Endodermal cell (in vitro differentiated cells): ENCODE measurements around the gene SFTPB. TPM values are rescaled to one million over a fixed set of nuclear protein-coding genes. Genes with fewer than 3 reads are reported as not detected.

Source experiments
- DNase-seq: peaks from one replicate; pipeline ENCODE4 v3.0.0-alpha.2; 2017
- H3K27ac ChIP-seq: 2 replicates; pipeline ENCODE4 v1.5.1; 2013; ENCODE audit warnings: mild to moderate bottlenecking, low read depth, low read length, moderate library complexity
- H3K27me3 ChIP-seq: 2 replicates; pipeline ENCODE4 v1.6.1; 2013; ENCODE audit warnings: mild to moderate bottlenecking, low read length, moderate library complexity; ENCODE audit not compliant: insufficient read depth, control insufficient read depth, poor library complexity, severe bottlenecking
- H3K36me3 ChIP-seq: 2 replicates; pipeline ENCODE4 v1.7.0; 2013; ENCODE audit warnings: mild to moderate bottlenecking, low read length, moderate library complexity; ENCODE audit not compliant: control insufficient read depth, insufficient read depth
- H3K4me1 ChIP-seq: one replicate; pipeline ENCODE4 v1.7.0; 2013; ENCODE audit warnings: low read length; ENCODE audit not compliant: control insufficient read depth, insufficient read depth
- H3K4me3 ChIP-seq: 2 replicates; pipeline ENCODE4 v1.5.1; 2013; ENCODE audit warnings: mild to moderate bottlenecking, low read length, moderate library complexity
- H3K9ac ChIP-seq: 2 replicates; pipeline ENCODE4 v1.6.1; 2013; ENCODE audit warnings: mild to moderate bottlenecking, low read length, moderate library complexity; ENCODE audit not compliant: poor library complexity, severe bottlenecking; ENCODE audit errors: extremely low read depth
- H3K9me3 ChIP-seq: 2 replicates; pipeline ENCODE4 v1.6.1; 2013; ENCODE audit warnings: mild to moderate bottlenecking, low read length, moderate library complexity; ENCODE audit not compliant: control insufficient read depth
- H3K27ac Mint-ChIP-seq: 2 replicates; pipeline ENCODE4 v1.8.0; 2020; ENCODE audit warnings: mixed read lengths
- H3K27me3 Mint-ChIP-seq: 2 replicates; pipeline ENCODE4 v1.8.0; 2021; ENCODE audit warnings: mild to moderate bottlenecking, mixed read lengths; ENCODE audit not compliant: insufficient read depth
- H3K36me3 Mint-ChIP-seq: 2 replicates; pipeline ENCODE4 v1.8.0; 2020; ENCODE audit warnings: low read depth, mixed read lengths
- H3K4me1 Mint-ChIP-seq: 2 replicates; pipeline ENCODE4 v1.8.0; 2020; ENCODE audit warnings: mixed read lengths
- H3K4me3 Mint-ChIP-seq: 2 replicates; pipeline ENCODE4 v1.8.0; 2020; ENCODE audit warnings: mild to moderate bottlenecking, moderate library complexity, mixed read lengths
- H3K9me3 Mint-ChIP-seq: 2 replicates; pipeline ENCODE4 v1.8.0; 2020; ENCODE audit warnings: mild to moderate bottlenecking, mixed read lengths
- CTCF ChIP-seq: fragments of 200-600 bp; sonication (generic); conservative IDR thresholded peaks from 2 replicates; pipeline ENCODE4 v1.5.0; 2021; ENCODE audit warnings: antibody characterized with exemption, mild to moderate bottlenecking
- WGBS, 2 experiments: methylation state at CpG; one replicate each; pipeline versions ENCODE4 v1.1.5 to v1.1.7; 2013; ENCODE audit warnings: missing lambda C conversion rate in 2 of 2, mixed read lengths in 1 of 2; ENCODE audit not compliant: insufficient coverage in 1 of 2, insufficient read length in 1 of 2; 5-methylcytosine and 5-hydroxymethylcytosine counted together
- total RNA-seq, 2 donors: library from RNA; stranded (reverse); fragmentation: NEBNext Ultra II Directional in 1 of 2; extraction: Animal tissue kit (Norgen Biotek cat#: 25700) in 1 of 2; gene quantifications; 2 replicates in 1 of 2; 3 replicates in 1 of 2; pipeline ENCODE4 v1.2.1, GENCODE V29; 2021

Gene SFTPB
- total RNA-seq, 2 donors from 2014 or later: not detected

- no peaks in the 10 kb centered on the region for H3K9me3 ChIP-seq
- no peak for TF ChIP-seq CTCF
- H3K36me3 ChIP-seq: no peaks in the 10 kb centered on the region
- H3K27ac ChIP-seq: no peak overlapping the region
- no peak for DNase-seq
- Mint-ChIP-seq H3K9me3 (no peaks in the 10 kb centered on the region), H3K4me3 (no peak overlapping the region), H3K4me1 (peaks cover 5% of the 10 kb centered on the region), H3K36me3 (no peaks in the 10 kb centered on the region), H3K27ac (no peak overlapping the region), H3K27me3 (peaks cover 33% of the 10 kb centered on the region)
- 93 to 96% methylated on average over 3 to 4 of the region's 4 CpGs for WGBS, 2 experiments
- no peak overlapping the region for H3K4me3 ChIP-seq
- no peak overlapping the region for H3K9ac ChIP-seq
- peaks cover 29% of the 10 kb centered on the region for H3K27me3 ChIP-seq
- H3K4me1 ChIP-seq: no peaks in the 10 kb centered on the region
Measured at GRCh38 chr2:85690932-85691331, 22.9 kb upstream of the SFTPB start.

DNA sequence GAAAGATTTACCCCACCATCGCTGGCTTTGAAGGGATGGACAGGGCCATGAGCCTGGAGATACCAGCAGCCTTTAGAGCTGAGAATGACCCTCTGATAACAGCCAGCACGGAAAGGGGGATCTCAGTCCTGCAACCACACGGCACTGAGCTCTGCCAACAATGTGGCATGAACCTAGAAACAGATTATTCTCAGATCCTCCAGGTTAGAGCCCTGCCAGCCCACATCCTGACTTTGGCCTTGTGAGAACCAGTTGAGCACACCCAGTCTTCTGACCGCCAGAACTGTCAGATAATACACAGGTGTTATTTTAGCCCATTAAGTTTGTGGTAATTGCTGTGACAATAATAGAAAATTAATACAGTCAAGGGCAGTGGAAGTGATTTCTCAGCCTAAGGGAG lies 16.8 kb upstream of the SFTPB start:
- no peaks in the 10 kb centered on the region for H3K36me3 ChIP-seq
- Mint-ChIP-seq H3K4me3 (no peak overlapping the region), H3K36me3 (no peaks in the 10 kb centered on the region), H3K27ac (no peak overlapping the region), H3K9me3 (no peaks in the 10 kb centered on the region), H3K4me1 (no peaks in the 10 kb centered on the region), H3K27me3 (peaks cover 15% of the 10 kb centered on the region)
- no peaks in the 10 kb centered on the region for H3K9me3 ChIP-seq
- DNase-seq: no peak
- H3K4me3 ChIP-seq: no peak overlapping the region
- whole genome bisulfite sequencing, 2 experiments: 89 to 90% methylated on average over 3 to 4 of the region's 4 CpGs
- H3K27ac ChIP-seq: no peak overlapping the region
- H3K9ac ChIP-seq: no peak overlapping the region
- H3K27me3 ChIP-seq: peaks cover 15% of the 10 kb centered on the region
- no peak for TF ChIP-seq CTCF
- no peaks in the 10 kb centered on the region for H3K4me1 ChIP-seq

- H3K9me3 Mint-ChIP-seq: no peaks in the 10 kb centered on the region
- no peak overlapping the region for H3K27ac ChIP-seq
- H3K36me3 Mint-ChIP-seq: no peaks in the 10 kb centered on the region
- H3K4me3 ChIP-seq: no peak overlapping the region
- no peaks in the 10 kb centered on the region for H3K4me1 Mint-ChIP-seq
- no peak for DNase-seq
- peaks cover 15% of the 10 kb centered on the region for H3K27me3 ChIP-seq
- no peaks in the 10 kb centered on the region for H3K36me3 ChIP-seq
- no peak for TF ChIP-seq CTCF
- WGBS, 2 experiments: 90 to 94% methylated on average over 4 of the region's 4 CpGs
- no peak overlapping the region for H3K4me3 Mint-ChIP-seq
- no peaks in the 10 kb centered on the region for H3K4me1 ChIP-seq
- H3K9me3 ChIP-seq: no peaks in the 10 kb centered on the region
- no peak overlapping the region for H3K27ac Mint-ChIP-seq
- H3K27me3 Mint-ChIP-seq: peaks cover 15% of the 10 kb centered on the region
- H3K9ac ChIP-seq: no peak overlapping the region
Measured at GRCh38 chr2:85684380-85684779, 16.4 kb upstream of the SFTPB start.
